GM12878 (cell line): ENCODE data around the gene SMG9.

Source experiments
- CTCF ChIP-seq, 3 experiments: IDR thresholded peaks in 2 of 3; conservative IDR thresholded peaks in 1 of 3; 2 replicates each; pipeline ENCODE4 v1.5.1; 2011; ENCODE audit warnings: low read depth in 3 of 3, low read length in 3 of 3, mild to moderate bottlenecking in 3 of 3, control low read depth in 2 of 3, moderate library complexity in 2 of 3, inconsistent platforms in 1 of 3, mixed read lengths in 1 of 3; ENCODE audit not compliant: control insufficient read depth in 2 of 3, insufficient read depth in 1 of 3; ENCODE audit errors: extremely low read depth in 1 of 3
- EP300 ChIP-seq, 2 experiments: fragments of 150-350 bp in 1 of 2; IDR thresholded peaks; 2 replicates each; pipeline ENCODE4 v1.6.1; 2011 to 2012; ENCODE audit warnings: low read depth in 2 of 2, low read length in 2 of 2, borderline replicate concordance in 1 of 2, improper control_type of control experiment in 1 of 2, inconsistent platforms in 1 of 2; ENCODE audit not compliant: control insufficient read depth in 1 of 2
- POLR2AphosphoS5 ChIP-seq: IDR thresholded peaks from 2 replicates; pipeline ENCODE4 v1.6.1; 2011; ENCODE audit warnings: mild to moderate bottlenecking, low read length, inconsistent platforms
- RAD21 ChIP-seq: IDR thresholded peaks from 2 replicates; pipeline ENCODE4 v1.6.1; 2011; ENCODE audit warnings: mild to moderate bottlenecking, low read depth, low read length, moderate library complexity; ENCODE audit not compliant: insufficient read depth
- SMC3 ChIP-seq: IDR thresholded peaks from 2 replicates; pipeline ENCODE4 v1.6.1; 2011; ENCODE audit warnings: low read length, improper control_type of control experiment, borderline replicate concordance
- SRF ChIP-seq, 2 experiments: IDR thresholded peaks; 2 replicates each; pipeline ENCODE4 v1.6.1; 2011; ENCODE audit warnings: low read depth in 2 of 2, low read length in 2 of 2, mild to moderate bottlenecking in 1 of 2, moderate library complexity in 1 of 2

DNA sequence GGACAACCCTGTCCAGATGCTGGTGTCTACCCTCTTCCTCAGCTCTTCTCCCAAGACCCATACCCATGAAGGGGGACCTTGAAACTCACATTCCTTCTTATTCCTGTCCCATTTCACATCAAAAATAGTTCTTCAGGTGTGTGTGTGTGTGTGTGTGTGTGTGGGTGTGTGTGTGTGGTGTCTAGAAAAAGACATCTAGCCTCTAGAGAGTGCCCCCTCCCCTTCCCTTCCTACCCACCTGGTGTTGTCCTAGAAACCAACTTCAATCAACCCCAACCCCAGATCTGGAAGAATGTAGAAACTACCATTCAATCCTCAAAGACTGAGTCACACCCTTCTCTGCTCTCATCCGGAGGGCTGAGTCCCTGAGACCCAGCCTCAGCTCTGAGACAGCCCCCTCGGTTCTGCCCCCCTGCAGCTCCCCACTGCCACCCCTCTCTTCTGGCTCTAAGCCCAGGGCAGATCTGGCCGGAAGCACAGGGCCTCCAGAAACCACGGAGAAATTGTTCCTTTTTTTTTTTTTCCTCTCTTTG lies 22.5 kb upstream of the SMG9 start:
- TF ChIP-seq CTCF (IDR thresholded peaks at IDR 0.05 in 2 of 3, conservative IDR thresholded peaks at IDR 0.05 in 1 of 3; ENCODE audit: control insufficient read depth in 2 of 3, extremely low read depth in 1 of 3, insufficient read depth in 1 of 3, low read depth in 3 of 3, low read length in 3 of 3) (no peak), POLR2AphosphoS5 (no peak), SMC3 (no peak), EP300 (IDR thresholded peaks at IDR 0.05; ENCODE audit: borderline replicate concordance in 1 of 2, control insufficient read depth in 1 of 2, low read depth in 2 of 2, low read length in 2 of 2) (no peak), RAD21 (no peak), SRF (IDR thresholded peaks at IDR 0.05; ENCODE audit: low read depth in 2 of 2, low read length in 2 of 2) (no peak)
